ENCODE results near the gene CCDC192. TPM values are rescaled to one million over a fixed set of nuclear protein-coding genes. Genes with fewer than 3 reads are reported as not detected.

CCDC192 gene
- total and polyA plus RNA-seq, 2 donors (not counting 3 experiments of a cell fraction or from before 2014, with no cell fraction given) = not detected

DNA sequence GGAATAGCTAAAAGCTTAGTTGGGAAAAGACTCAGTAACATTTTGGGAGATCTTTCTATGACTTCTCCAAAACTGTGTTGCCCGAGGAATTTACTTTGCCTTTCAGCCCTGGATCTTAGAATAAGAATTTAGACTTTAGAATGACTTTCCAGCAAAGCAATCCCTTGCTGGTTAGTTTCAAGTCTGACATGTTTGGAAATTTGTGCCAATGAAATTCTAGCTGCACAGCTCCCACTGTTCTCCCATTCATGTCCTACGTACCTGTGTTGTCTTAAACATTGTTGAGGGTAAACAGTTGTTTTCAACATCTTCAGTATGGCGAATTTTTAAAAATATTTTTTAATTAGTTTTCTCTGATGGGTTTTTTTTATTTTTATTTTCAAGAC is 111.4 kb downstream of the CCDC192 start:
- Histone ChIP-seq H2AFZ (ENCODE audit: low read depth, low read length) (no peak overlapping the region), H3K4me2 (ENCODE audit: insufficient read depth, low read length) (no peak overlapping the region), H3K79me2 (ENCODE audit: control insufficient read depth, insufficient read depth, low read length) (no peaks in the 10 kb centered on the region), H3K36me3 (ENCODE audit: control insufficient read depth in 2 of 2, extremely low read depth in 1 of 2, insufficient read depth in 2 of 2, low read length in 2 of 2) (no peaks in the 10 kb centered on the region), H3K4me3 (replicated peaks in 1 of 3; ENCODE audit: insufficient read depth in 1 of 3, low read depth in 1 of 3, low read length in 3 of 3) (no peak overlapping the region), H3K27me3 (ENCODE audit: control insufficient read depth in 2 of 2, insufficient read depth in 2 of 2, low read length in 2 of 2) (no peaks in the 10 kb centered on the region), H4K20me1 (replicated peaks; ENCODE audit: control insufficient read depth, extremely low read depth, insufficient read depth, low read length) (no peaks in the 10 kb centered on the region), H3K4me1 (ENCODE audit: control insufficient read depth, extremely low read depth, insufficient read depth, low read length) (peaks cover 23% of the 10 kb centered on the region), H3K27ac (ENCODE audit: insufficient read depth, low read depth, low read length) (peak overlapping the region; percentile 76), H3K9ac (replicated peaks; ENCODE audit: extremely low read depth, insufficient read depth, low read length) (no peak overlapping the region), H3K9me1 (replicated peaks; ENCODE audit: control insufficient read depth, extremely low read depth, insufficient read depth, low read length) (no peaks in the 10 kb centered on the region), H3K9me3 (replicated peaks; ENCODE audit: control insufficient read depth, insufficient read depth, low read length) (no peaks in the 10 kb centered on the region)
- intact Hi-C loops (cut with micrococcal nuclease) = loop anchor here (5.0 kb wide), 2 partner anchors 57 to 223 kb away; no protein-coding TSS in a partner anchor
- dilution Hi-C loops (cut with MboI; ENCODE audit: extremely low pct_ligation_motif_present, low sequenced_read_pairs) = no loop called here
- CTCF ChIA-PET = interaction anchor here (1.0 to 2.0 kb wide), 7 partner anchors 11 to 95 kb away, joined by 3 to 7 read pairs (median 4); no protein-coding TSS in a partner anchor
- no peak for TF ChIP-seq GATA2 (IDR thresholded peaks at IDR 0.05; ENCODE audit: insufficient read depth, insufficient read length, low read depth, low read length)
- TF ChIP-seq, protein P1, sequence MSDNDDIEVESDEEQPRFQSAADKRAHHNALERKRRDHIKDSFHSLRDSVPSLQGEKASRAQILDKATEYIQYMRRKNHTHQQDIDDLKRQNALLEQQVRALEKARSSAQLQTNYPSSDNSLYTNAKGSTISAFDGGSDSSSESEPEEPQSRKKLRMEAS (IDR thresholded peaks at IDR 0.05; ENCODE audit: insufficient read depth, insufficient read length) = no peak
- no peak for TF ChIP-seq POLR2A (IDR thresholded peaks at IDR 0.05; ENCODE audit: low read depth, low read length)
- TF ChIP-seq, protein P2, sequence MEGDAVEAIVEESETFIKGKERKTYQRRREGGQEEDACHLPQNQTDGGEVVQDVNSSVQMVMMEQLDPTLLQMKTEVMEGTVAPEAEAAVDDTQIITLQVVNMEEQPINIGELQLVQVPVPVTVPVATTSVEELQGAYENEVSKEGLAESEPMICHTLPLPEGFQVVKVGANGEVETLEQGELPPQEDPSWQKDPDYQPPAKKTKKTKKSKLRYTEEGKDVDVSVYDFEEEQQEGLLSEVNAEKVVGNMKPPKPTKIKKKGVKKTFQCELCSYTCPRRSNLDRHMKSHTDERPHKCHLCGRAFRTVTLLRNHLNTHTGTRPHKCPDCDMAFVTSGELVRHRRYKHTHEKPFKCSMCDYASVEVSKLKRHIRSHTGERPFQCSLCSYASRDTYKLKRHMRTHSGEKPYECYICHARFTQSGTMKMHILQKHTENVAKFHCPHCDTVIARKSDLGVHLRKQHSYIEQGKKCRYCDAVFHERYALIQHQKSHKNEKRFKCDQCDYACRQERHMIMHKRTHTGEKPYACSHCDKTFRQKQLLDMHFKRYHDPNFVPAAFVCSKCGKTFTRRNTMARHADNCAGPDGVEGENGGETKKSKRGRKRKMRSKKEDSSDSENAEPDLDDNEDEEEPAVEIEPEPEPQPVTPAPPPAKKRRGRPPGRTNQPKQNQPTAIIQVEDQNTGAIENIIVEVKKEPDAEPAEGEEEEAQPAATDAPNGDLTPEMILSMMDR (IDR thresholded peaks at IDR 0.05; ENCODE audit: extremely low read depth in 1 of 2, insufficient read depth in 1 of 2, low read depth in 1 of 2, low read length in 2 of 2) = no peak
- TF ChIP-seq FOS (IDR thresholded peaks at IDR 0.05; ENCODE audit: borderline replicate concordance, insufficient read depth, low read length) = no peak
- TF ChIP-seq MYC (IDR thresholded peaks at IDR 0.05; ENCODE audit: low read depth, low read length) = no peak
- TF ChIP-seq EZH2 (IDR thresholded peaks at IDR 0.05; ENCODE audit: borderline replicate concordance, low read depth, low read length, severe bottlenecking) = no peak
- TF ChIP-seq POLR2AphosphoS5 (IDR thresholded peaks at IDR 0.05; ENCODE audit: insufficient read depth, low read depth, low read length) = no peak
- no peak for TF ChIP-seq JUN (IDR thresholded peaks at IDR 0.05; ENCODE audit: borderline replicate concordance, insufficient read depth, insufficient read length, low read depth)
- no peak for FAIRE-seq
- no peak for DNase-seq (ENCODE audit: low read depth, low spot score)
- no TSS peak for BruUV-seq (replicated peaks)
- POLR2A ChIA-PET = no interaction called here

Measured in endothelial cell of umbilical vein (primary cell).